ENCODE measurements around the gene IGSF8.

DNA sequence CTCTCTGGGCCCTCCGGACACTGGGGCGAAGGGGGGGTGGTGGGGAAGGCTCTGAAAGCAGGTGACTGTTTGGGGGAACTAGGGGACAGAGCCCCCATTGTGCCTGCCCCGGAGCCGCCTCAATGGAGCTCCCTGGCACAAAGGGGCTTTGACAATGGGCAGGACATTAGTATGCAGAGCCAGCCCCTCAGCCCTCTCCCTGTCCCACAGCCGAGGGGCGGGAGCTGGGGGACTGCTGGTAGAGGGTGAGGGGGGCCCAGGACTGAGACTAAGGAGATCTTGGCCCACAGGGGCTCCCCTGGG, 36.2 kb downstream of the IGSF8 start:
- TF ChIP-seq, protein P1, sequence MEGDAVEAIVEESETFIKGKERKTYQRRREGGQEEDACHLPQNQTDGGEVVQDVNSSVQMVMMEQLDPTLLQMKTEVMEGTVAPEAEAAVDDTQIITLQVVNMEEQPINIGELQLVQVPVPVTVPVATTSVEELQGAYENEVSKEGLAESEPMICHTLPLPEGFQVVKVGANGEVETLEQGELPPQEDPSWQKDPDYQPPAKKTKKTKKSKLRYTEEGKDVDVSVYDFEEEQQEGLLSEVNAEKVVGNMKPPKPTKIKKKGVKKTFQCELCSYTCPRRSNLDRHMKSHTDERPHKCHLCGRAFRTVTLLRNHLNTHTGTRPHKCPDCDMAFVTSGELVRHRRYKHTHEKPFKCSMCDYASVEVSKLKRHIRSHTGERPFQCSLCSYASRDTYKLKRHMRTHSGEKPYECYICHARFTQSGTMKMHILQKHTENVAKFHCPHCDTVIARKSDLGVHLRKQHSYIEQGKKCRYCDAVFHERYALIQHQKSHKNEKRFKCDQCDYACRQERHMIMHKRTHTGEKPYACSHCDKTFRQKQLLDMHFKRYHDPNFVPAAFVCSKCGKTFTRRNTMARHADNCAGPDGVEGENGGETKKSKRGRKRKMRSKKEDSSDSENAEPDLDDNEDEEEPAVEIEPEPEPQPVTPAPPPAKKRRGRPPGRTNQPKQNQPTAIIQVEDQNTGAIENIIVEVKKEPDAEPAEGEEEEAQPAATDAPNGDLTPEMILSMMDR (IDR thresholded peaks at IDR 0.05; ENCODE audit: low read depth, low read length) = no peak
- no peak for TF ChIP-seq EZH2phosphoT487 (IDR thresholded peaks at IDR 0.05; ENCODE audit: low read depth)
